Measurements from ENCODE around the gene GFOD2. TPM values are rescaled to one million over a fixed set of nuclear protein-coding genes. Genes with fewer than 3 reads are reported as not detected.

The GFOD2 gene
- total and polyA plus RNA-seq, 12 donors = 6.0 to 10.9 (median 8.2) TPM

DNA sequence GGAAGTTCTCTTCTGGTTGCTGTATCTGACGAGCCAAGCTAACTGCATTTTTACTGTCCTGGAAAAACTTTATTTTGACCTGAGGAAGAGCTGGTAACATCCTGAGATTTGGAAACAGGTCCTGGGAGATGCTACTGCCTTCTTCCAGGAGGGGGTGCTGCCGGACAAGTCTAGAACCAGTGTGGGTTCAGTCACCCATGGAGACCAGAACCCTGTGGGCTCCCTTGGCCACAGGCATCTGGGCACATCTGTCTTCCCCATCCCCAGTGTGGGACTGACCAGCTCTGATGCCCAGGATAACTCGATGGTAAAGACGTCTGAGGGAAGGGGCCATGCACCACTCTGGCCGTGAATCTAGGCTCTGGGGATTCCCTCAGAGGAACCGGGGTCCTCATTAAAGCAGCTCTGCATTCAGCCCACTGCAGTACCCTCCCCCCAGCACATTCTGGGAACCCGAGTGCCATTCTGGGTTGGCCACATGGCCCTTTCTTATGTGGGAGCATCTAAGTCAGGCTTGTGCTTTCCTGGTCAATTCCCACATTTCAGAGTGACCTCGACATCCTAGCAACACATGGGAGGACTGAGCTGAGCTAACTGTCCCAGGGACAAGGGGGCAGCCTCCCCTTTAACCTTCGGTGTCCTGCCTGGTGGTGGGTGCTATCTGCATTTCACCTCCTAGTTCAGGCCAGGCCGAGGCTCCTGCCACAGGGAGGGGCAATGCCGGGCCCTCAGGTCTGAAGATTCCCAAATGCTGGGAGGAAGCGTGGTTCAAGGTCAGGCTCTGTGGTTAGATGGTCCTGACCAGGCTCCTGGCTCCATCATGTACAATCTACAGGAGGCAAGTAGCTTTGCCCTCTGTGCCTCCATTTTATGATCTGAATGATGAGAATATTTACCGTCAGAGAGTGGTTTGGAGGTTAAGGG, 46.1 kb downstream of the GFOD2 start:
- Histone ChIP-seq H3K27me3 (no peaks in the 10 kb centered on the region), H3K36me3 (peaks cover 0 to 13% (median 0%) of the 10 kb centered on the region in 9 donors), H3K27ac (peak overlapping the region; percentile 61 to 89 (median 81)), H3K9me3 (no peaks in the 10 kb centered on the region), H3K4me1 (peaks cover 13 to 56% (median 31%) of the 10 kb centered on the region in 9 donors), H3K4me3 (no peak overlapping the region)
- WGBS, 2 donors = 42 to 52% methylated on average over 13 of the region's 13 CpGs
- ATAC-seq (peak; percentile 41 to 82 (median 62)), DNase-seq (peak; percentile 66 to 77)
- peak; percentile 57 to 86 (median 77) for TF ChIP-seq CTCF (IDR thresholded peaks at IDR 0.05)
- intact Hi-C loops (cut with DNase I) = loop anchor here (2.0 to 10.0 kb wide), 18 partner anchors 44 to 392 kb away; partner anchors contain the start of genes RANBP10 (in 6 of the 10), TSNAXIP1 (in 6 of the 10), CENPT (in 1 of the 10) and CTRL (in 1 of the 10)

DNA sequence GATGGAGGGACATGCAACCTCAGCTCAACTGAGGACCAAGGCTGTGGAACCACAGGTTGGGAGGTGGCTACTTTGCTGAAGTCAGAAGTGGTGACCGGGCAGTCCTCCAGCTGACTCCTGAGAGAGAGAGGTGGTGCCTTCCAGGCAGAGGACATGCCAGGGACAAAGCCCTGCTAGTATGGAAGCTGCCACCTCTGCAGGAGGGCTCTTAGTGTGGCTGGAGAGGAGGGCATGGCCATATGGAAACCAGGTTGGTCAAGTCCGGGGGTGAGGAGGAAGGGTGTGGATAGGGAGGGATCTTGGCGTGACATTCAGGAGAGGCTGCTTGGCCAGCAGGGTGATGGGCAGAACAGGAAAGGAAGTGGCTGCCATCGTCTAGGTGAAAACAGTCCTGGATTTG, 46.8 kb downstream of the GFOD2 start:
- WGBS, 2 donors = 25 to 27% methylated on average over 4 of the region's 4 CpGs
- Histone ChIP-seq H3K4me1 (peaks cover 18 to 57% (median 38%) of the 10 kb centered on the region in 9 donors), H3K27me3 (no peaks in the 10 kb centered on the region), H3K9me3 (no peaks in the 10 kb centered on the region), H3K27ac (peak overlapping the region in 5 of 10 donors; percentile 14 to 89 (median 80)), H3K36me3 (peaks cover 0 to 9% (median 0%) of the 10 kb centered on the region in 9 donors), H3K4me3 (no peak overlapping the region)
- no peak for TF ChIP-seq CTCF (IDR thresholded peaks at IDR 0.05)
- ATAC-seq (no peak), DNase-seq (peak in 1 of 2 donors; percentile 37)
- intact Hi-C loops (cut with DNase I) = loop anchor here (2.0 to 10.0 kb wide), 18 partner anchors 45 to 392 kb away; partner anchors contain the start of genes RANBP10 (in 6 of the 10), TSNAXIP1 (in 6 of the 10), CENPT (in 1 of the 10) and CTRL (in 1 of the 10)

DNA sequence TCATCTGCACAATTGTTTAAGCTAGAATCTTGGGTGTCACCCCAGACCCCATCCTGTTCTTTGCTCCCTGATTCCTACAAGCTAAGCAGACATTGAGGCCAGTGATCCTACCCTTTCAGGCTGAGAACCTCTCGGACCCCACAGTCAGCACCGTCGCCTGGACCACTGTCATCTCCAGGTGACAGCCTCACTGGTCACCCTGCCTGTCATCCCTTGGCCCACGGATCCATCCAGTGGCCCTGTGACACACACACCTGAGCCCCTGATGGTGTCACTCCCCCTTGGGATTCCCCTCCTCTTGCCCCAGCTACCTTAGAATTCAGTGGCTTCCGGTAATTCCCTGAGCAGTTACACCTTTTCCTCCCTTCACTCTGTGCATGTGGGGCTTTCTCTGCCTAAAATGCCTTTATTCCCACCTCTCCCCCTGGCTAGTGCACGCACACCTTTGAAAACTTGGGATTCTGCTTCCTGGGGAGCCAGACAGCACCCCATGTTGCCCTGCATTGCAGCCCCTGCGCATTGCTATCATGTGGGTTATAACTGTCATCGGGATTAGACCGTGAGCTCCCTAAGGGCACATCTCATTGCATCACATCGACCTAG, 49.5 kb downstream of the GFOD2 start:
- no peaks in the 10 kb centered on the region for H3K27me3 ChIP-seq
- ATAC-seq (no peak), DNase-seq (no peak)
- no peak overlapping the region for H3K4me3 ChIP-seq
- H3K4me1 ChIP-seq = peaks cover 21 to 62% (median 48%) of the 10 kb centered on the region in 9 donors
- intact Hi-C loops (cut with DNase I) = loop anchor here (2.0 to 10.0 kb wide), 20 partner anchors 48 to 395 kb away; partner anchors contain the start of genes RANBP10 (in 7 of the 10), TSNAXIP1 (in 7 of the 10), CTCF (in 2 of the 10) and CENPT (in 1 of the 10)
- peaks cover 0 to 5% (median 0%) of the 10 kb centered on the region in 9 donors for H3K36me3 ChIP-seq
- WGBS, 2 donors = 90% methylated on average over 10 of the region's 10 CpGs
- H3K9me3 ChIP-seq = no peaks in the 10 kb centered on the region
- no peak overlapping the region for H3K27ac ChIP-seq
- TF ChIP-seq CTCF (IDR thresholded peaks at IDR 0.05) = no peak

All from heart right ventricle (tissue), 16 donors.